K562 (cell line): ENCODE data around the gene DRAXIN. TPM values are rescaled to one million over a fixed set of nuclear protein-coding genes. Genes with fewer than 3 reads are reported as not detected.
A peak's percentile ranks its signal among the peaks of the same experiment; 100 is the strongest.

ENCODE experiments used
- ARID1B ChIP-seq: fragments of 450-650 bp; IDR thresholded peaks from 2 replicates; pipeline ENCODE4 v1.6.1; 2016; ENCODE audit warnings: antibody characterized with exemption, mild to moderate bottlenecking, inconsistent platforms
- CTBP1 ChIP-seq: fragments of 450-650 bp; IDR thresholded peaks from 2 replicates; pipeline ENCODE4 v1.6.1; 2016; ENCODE audit warnings: borderline replicate concordance
- KAT2B ChIP-seq: IDR thresholded peaks from one replicate; pipeline ENCODE4 v1.6.1; 2012; ENCODE audit warnings: low read depth, mild to moderate bottlenecking, control low read depth, inconsistent platforms, low read length, moderate library complexity
- ZNF197 ChIP-seq: fragments of 200-800 bp; sonication (Bioruptor generic); IDR thresholded peaks from 2 replicates; pipeline ENCODE4 v1.6.1; 2016; ENCODE audit warnings: low read depth, missing genetic modification characterization, missing compliant biosample characterization
- polyA plus RNA-seq, 8 experiments: library from polyadenylated mRNA; depleted of rRNA in 4 of 8; stranded (reverse) in 5 of 8; unstranded in 3 of 8; fragments of >200 nt; fragmentation: Nextera tagmentation in 2 of 8; fragmentation: Illumina TruSeq in 1 of 8; extraction: Ambion mirVana in 2 of 8; extraction: Trizol in 1 of 8; gene quantifications; 2 replicates each; pipeline versions ENCODE4 v1.2.1 to v1.2.3, GENCODE V29; 2011 to 2014; ENCODE audit warnings: inconsistent platforms in 1 of 8, missing spikeins in 1 of 8
- total RNA-seq, 7 experiments: library from RNA; depleted of rRNA in 6 of 7; stranded (reverse); fragments of >200 nt in 6 of 7; fragmentation: Illumina TruSeq in 2 of 7; extraction: Trizol in 2 of 7; gene quantifications; 2 replicates each; pipeline versions ENCODE4 v1.2.1 to v1.2.3, GENCODE V29; 2011 to 2021; ENCODE audit warnings: low replicate concordance in 1 of 7
- TF ChIP-seq, protein P1 (sequence below), 3 experiments: fragments of 200-800 bp in 1 of 3; fragments of 250-450 bp in 1 of 3; fragments of 450-650 bp in 1 of 3; sonication (Bioruptor Pico) in 1 of 3; sonication (Bioruptor generic) in 1 of 3; formaldehyde crosslinking in 1 of 3; IDR thresholded peaks; 2 replicates each; pipeline versions ENCODE4 v1.6.1 to v1.8.0; 2016 to 2022; ENCODE audit warnings: mild to moderate bottlenecking in 2 of 3, missing genetic modification characterization in 2 of 3, missing compliant biosample characterization in 1 of 3, moderate library complexity in 1 of 3
- TF ChIP-seq, protein P2 (sequence below): IDR thresholded peaks from 2 replicates; pipeline ENCODE4 v1.6.1; 2012; ENCODE audit warnings: low read depth, low read length, improper control_type of control experiment, borderline replicate concordance

DRAXIN gene
- total and polyA plus RNA-seq, 9 of the 15 experiments (the other 6 are each of a cell fraction or from before 2014, with no cell fraction given) = 0.01 to 0.04 (median 0.01) TPM; not detected in 6

DNA sequence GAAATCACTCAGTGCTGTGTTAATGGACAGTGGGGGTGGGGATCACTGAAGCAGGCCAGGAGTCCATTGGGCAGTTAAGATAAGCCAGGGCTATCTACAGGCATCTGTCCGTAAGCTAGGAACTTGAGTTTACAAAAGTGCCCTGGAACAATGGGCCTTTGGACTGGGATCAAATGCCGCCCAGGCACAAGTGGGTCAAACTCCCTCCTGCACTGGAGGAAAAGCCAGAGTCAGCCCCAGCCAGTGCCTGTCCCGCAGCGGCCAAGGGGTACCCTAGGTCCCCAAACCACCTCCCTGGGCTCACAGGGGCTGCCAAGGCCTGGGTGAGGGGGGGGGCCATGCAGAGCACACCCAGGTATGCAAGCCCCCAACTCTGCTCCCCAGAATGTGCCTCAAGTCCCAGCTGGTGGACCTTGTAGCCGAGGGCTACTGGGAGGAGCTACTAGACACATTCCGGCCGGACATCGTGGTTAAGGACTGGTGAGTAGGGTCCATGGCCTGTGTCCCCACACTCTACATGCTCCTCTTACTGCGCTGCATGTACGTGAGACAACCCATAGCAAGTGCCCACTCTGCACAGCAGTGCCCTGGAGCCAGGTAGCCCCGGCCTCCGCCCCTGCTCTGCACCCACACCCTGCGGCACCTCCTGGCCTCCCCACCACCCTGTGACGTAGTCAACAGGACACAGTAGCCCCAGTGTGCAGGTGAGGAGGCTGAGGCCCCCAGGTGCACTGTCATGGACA is 19.8 kb upstream of the DRAXIN start (continued):
- TF ChIP-seq, protein P1, sequence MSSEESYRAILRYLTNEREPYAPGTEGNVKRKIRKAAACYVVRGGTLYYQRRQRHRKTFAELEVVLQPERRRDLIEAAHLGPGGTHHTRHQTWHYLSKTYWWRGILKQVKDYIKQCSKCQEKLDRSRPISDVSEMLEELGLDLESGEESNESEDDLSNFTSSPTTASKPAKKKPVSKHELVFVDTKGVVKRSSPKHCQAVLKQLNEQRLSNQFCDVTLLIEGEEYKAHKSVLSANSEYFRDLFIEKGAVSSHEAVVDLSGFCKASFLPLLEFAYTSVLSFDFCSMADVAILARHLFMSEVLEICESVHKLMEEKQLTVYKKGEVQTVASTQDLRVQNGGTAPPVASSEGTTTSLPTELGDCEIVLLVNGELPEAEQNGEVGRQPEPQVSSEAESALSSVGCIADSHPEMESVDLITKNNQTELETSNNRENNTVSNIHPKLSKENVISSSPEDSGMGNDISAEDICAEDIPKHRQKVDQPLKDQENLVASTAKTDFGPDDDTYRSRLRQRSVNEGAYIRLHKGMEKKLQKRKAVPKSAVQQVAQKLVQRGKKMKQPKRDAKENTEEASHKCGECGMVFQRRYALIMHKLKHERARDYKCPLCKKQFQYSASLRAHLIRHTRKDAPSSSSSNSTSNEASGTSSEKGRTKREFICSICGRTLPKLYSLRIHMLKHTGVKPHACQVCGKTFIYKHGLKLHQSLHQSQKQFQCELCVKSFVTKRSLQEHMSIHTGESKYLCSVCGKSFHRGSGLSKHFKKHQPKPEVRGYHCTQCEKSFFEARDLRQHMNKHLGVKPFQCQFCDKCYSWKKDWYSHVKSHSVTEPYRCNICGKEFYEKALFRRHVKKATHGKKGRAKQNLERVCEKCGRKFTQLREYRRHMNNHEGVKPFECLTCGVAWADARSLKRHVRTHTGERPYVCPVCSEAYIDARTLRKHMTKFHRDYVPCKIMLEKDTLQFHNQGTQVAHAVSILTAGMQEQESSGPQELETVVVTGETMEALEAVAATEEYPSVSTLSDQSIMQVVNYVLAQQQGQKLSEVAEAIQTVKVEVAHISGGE (CRISPR knock-in tag; IDR thresholded peaks at IDR 0.05) = peak in 1 of 3 experiments; percentile 66; a peak in 2 of 6 replicates
- TF ChIP-seq KAT2B (no peak), CTBP1 (peak; percentile 77; the same call in 1 of the 2 replicates), ZNF197 (no peak; the same call in 1 of the 2 replicates), ARID1B (peak; percentile 96)
- TF ChIP-seq, protein P2, sequence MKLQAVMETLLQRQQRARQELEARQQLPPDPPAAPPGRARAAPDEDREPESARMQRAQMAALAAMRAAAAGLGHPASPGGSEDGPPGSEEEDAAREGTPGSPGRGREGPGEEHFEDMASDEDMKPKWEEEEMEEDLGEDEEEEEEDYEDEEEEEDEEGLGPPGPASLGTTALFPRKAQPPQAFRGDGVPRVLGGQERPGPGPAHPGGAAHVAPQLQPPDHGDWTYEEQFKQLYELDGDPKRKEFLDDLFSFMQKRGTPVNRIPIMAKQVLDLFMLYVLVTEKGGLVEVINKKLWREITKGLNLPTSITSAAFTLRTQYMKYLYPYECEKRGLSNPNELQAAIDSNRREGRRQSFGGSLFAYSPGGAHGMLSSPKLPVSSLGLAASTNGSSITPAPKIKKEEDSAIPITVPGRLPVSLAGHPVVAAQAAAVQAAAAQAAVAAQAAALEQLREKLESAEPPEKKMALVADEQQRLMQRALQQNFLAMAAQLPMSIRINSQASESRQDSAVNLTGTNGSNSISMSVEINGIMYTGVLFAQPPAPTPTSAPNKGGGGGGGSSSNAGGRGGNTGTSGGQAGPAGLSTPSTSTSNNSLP = no peak
